ENCODE results near the gene SACM1L.

Gene SACM1L

DNA sequence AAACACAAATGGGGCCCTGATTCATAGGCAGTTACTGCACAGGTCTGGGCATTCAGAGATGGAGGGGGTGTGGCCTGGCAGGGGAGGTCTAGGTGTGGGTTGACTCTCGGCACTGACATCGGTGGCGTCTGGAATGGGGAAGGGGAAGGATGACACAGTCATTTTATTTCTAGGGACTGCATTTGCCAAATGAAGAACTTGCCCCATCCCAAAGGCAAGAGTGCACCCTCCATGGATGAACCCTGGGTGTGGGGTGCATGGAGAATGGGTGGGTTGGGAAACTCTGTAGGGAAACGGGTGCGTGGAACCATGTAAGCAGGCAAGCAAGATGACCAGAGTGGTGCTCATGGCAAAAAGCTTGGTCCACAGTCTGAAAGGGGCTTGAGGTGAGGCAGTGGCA is 82.6 kb downstream of the SACM1L start:
- no peak for DNase-seq (ENCODE audit: low read depth in 3 of 3)

DNA sequence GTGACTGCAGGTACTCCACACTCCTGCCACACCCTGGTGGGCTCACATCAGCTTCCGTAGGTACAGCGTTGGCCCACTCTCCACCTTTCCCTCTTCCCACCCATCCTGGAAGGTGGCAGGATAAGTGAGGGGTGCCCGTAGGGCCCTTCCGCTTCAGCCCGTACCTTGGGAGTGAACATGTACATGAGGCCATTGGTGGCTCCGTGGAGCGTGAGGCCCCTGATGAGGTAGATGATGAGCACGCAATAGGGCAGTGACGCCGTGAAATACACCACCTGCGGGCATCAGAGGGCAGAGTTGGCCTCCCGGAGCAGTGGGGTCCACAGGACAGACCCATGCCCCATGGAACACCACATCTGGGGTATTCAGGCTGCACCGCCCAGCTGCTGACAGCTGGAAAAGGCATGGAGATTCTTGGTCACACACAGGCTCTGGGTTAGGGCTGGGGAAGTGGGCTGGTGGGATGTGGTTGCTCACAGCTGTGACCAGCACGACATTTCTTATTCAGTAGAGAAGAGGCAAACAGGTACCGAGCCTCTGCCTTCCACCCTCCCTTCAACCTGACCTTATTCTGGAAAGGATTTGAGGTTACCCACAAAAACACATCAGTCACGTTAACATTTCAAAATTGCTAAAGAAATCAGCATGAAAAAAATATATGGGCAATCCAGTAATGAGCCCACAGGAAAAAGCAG is 83.3 kb downstream of the SACM1L start:
- DNase-seq (ENCODE audit: low read depth in 3 of 3), result no peak

DNA sequence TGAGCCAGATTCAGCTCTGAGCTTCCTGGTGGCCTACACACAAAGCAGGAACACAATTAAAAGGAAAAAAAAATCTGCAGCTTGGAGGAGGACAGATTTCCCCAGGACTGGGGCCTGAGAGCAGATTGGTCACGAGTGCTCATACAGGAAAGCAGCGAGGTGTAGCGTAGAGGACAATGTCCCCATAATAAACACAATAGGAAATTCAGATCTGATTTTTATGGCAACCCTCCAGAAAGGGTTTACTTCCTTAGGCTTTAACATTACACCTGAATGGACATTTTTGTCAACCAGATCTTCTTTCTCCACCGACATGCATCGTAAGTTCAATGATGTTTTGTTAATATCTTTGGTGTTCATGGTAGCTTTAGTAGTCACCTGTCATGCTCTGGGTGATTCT is 83.9 kb downstream of the SACM1L start:
- no peak for DNase-seq (ENCODE audit: low read depth in 3 of 3)

DNA sequence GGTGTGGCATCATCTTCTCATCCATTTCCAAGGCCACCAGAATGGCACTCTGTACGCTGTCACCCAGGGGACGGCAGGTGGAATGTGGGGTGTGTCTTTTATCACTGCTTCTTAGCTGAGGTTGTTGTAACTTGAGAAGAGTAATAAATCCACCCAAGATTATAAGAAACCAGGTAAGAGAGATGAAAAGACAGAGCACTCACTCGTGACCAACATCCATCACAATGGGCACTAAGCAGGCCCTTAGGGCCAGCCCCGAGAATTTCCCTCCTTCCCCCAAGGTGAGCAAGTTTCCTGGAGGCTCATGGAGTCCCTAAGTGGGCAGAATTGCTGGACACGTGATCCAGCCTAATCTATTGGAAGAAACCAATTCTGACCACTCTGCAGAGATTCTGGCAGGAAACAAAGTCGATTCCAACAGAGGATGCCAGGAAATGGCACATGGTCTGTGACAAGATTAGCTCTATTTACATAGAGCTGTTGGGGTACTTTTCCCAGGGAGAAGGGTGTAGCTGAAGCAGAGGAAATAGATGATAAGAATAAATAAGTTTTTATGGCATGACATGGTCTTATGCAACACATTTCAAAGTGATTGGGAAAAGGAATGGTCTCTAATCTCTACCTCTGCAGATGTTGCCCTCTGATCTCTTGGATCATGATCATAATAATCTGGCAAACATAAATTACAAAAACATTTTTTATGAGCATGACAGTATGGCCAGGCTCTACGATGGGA is 84.7 kb downstream of the SACM1L start:
- no peak for DNase-seq (ENCODE audit: low read depth in 3 of 3)

DNA sequence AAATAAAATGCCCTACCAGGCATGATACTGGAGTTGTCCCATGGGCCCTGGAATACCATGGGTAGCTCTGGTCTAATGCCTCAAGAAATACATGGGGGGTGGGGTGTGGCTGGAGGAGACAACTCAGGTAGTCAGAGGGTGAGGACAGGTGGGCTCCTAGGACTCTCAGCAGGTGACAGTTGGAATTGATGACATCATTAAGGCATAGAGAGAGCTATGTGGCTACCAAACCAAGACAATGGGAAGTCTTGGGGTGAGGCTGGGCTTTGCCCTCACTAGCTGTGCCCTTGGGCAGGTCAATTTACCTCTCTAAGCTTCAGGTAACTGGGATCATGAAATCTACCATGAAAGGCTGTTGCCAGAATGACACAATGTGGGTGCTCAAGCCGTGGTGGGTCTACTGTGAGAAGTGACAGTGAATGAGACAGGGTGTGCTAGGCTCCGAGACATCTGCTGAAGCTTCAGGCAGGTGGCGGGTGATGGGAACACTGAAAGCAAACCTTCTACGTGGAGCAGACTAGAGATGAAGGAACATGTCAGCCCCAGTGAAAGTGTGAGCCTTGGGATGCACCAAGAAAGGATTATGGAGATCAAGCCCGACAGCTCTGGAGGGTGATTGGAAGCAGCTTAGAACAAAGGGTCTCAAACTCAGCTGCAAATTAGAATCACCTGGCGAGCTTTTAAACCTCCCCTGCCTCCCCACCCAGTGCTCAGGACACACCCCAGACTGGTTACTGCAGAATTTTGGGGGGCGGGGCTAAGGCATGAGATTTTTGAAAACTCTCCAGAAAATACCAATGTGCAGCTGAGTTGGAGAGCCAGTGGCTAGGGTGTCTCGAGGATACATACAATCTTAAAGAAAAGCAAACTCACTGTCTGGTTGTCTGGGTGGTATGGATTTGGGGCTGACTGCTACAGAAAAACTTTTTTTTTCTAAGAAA is 85.7 kb downstream of the SACM1L start:
- no peak for DNase-seq (ENCODE audit: low read depth in 3 of 3)

DNA sequence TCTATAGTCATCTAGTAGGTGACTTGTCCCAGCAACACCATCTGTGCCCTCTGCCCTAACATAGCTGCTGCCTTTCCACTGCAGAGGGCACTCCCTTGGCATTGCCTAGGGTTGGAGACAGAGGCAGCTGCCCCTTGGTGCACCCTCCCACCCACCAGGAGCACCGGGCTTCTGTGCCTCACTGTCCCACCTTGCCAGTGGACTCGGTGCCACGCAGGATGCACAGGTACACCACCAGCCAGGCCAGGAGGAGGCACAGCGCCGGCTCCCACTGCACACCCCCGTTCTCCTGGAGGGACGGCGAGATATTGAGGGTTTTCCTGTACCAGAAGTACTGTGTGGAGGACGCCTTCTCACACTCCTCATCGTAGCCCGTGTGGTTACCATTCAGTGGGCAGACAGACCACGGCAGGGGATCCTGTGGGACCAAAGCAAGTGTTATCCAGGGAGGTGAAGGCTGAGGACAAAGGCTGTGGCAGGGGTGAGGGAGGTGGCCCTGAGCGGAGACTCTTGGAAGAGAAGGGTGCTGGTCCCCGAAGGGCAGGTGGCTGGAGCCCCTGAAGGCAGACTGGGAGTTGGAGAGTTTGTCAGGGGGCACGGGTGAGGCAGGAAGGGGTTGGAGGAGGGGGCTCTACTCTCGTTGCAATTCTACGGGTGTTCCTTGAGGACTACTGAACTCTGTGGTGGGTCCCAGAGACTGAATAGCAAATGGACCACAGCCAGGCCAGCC is 86.5 kb downstream of the SACM1L start:
- no peak for DNase-seq (ENCODE audit: low read depth in 3 of 3)

DNA sequence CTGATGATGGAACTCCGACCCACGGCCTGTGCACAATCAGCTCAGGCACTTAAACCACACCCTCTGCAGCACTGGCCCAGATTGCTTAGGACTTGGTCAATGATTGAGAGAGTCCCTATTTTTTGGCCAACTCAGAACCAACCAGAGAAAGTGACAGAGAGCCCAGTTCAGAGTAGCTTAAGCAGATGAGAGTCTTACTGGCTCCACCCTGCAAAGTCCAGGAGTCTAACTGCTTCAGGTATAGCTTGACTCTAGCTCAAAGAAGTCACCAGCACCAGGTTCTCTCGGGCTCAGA is 87.1 kb downstream of the SACM1L start:
- DNase-seq (ENCODE audit: low read depth in 3 of 3), result no peak

DNA sequence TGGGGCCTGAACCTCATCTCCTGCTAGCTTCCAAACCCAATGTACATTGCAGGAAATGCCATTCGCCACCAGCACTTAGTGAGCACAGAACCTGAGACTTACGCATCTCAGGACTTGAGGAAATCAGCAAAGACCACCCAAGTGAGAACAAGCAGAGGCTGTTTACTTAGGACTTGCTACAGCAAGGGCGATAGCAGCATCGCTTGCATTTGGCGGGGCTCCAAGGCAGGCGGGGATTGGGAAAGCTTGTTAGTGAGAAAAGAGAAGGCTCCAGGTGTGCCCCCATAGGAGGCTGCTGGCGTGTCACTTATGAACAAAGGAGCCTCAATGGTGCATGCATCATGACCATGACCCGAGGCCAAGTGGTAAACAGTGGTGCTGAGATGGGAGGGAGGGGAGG is 87.4 kb downstream of the SACM1L start:
- DNase-seq (ENCODE audit: low read depth in 3 of 3), result no peak

DNA sequence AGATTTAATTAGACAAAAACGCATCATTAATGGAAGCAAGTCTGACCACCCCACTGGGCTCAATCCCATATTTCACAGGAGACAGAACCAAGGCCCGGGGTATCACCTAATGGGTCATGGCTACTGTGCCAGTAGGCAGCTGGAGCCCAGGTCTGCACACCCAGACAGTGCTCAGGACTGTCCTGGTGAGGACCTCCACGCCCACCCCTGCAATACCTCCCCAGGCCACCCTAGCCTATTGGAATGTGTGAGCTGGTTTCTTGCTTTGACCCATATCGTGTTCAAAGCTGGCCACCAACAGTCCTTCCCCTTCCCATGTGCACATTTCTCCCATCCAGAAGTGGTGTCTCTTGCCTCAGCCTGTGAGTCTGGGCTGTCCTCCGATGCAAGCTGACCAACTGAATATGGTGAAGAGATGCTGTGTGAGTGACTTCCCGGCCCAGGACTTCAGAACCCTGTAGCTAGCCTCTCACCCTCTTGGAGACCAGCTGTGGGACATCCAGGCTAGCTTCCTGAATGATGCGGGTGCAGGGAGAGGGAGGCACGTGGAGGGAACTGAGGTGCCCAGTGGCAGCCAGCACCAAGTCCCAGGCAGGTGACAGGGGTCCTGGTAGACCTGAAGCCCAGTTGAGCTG is 88.0 kb downstream of the SACM1L start:
- no peak for DNase-seq (ENCODE audit: low read depth in 3 of 3)

DNA sequence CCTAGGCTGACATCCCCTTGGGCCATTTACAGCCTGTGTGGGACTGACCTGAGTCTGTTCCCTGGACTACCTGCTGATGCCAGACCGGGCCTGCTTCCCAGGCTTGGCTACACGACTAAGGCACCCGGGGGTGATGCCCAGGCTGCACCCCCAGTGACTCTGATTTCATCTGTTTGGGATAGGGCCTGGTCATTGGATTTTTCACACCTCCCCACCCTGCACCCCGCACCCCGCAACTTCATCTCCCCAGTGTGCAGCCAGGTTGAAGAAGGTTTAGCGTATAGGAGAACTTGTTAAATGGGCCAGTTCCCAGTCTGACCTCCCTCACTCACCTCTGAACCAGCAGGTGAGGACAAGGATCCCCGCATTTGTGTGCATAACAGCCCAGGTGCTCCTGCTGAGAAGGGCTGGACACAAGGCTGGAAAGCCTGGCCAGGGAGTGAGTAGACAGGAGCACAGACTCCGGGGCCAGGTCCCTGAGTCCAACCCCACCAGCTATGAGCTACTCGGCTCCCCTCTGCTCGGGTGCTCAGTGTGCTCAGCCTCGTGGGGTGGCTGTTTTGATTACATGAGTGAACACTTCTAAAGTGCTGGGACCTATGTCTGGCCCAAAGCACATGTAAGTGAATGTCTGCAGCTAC is 88.7 kb downstream of the SACM1L start:
- DNase-seq (ENCODE audit: low read depth in 3 of 3), result no peak

DNA sequence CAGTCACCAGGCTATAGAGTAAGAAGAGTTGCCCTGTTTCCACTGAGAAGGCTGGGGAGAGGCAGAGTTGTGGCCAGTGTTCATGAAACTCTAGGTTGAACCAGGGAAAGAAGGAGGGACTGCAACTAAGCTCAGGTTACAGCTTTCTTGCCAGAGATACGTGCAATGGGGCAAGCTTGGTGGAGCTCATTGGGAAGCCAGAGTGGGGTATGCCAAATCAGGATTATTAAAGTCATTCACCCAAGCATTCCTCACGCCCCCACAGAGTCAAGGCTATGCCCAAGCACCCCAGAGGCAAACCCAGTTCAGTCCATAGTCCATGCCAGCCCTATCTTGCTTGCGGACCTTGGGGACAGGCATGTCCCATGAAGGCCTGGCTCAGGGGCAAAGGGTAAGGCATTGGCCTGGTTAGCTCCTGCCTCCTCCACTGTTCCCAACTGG is 89.6 kb downstream of the SACM1L start:
- no peak for DNase-seq (ENCODE audit: low read depth in 3 of 3)

DNA sequence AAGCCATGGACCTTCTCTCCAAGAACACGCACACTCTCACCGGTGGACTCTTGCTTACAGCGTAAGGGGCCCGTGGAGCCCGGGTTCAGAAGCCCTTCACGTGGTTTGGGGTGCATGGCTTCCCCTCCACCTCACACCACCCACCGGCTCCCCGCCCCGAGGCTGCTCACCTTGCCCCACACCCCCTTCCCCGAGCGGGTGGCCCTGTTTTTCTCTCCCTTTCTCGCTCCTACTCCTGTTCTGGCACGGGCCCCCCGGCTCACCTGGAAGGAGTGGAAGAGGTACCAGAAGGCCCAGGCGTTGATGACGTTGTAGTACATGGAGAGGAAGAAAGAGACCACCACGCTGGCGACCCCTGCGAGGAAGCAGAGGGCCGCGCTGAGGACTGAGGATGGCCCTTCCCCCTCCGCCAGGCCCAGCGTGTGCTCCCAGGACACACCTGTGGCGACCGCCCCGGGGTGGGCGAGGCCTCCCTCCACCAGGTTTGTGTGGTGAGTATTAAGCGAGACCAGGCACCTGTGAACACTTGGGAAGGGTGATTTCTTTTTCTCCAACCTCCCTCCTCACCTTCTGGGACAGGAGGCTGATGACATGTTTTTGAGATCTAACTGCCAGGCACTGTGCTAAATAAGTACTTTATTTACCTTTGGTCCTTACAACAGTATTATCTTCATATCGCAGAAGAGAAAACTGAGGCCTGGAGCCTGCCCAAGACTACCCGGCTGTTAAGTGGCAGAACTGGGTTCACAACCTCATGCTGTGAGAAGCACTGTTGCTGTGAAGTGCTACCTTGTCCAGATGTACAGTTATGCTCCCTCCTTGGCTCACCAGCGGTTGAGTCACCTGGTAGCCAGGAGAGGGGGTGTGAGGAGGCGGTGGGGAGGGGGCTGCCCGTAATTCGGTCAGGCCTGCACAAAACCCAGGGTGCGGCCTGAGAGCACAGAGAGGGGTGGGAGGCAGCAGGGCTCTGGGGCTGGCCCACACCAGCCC is 90.8 kb downstream of the SACM1L start:
- DNase-seq (ENCODE audit: low read depth in 3 of 3), result no peak

DNA sequence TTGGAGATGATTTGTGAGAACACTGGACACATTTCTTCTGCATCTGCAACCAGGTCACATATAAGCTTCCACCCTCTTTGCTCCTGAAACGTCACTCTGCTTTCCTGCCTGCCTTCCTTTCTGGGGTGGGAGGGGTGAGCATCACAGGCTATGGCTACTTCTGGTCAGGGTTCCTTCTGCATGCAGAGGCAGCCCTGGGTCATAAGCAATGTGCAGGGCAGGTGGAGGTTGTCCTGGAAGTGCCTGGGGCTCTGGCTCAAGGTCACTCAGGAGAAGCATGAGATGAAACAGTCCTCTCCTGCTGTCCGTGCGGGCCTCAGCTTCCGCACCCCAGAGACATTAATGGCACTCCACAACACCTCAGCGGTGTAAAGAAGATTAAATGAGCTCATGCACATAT is 92.1 kb downstream of the SACM1L start:
- DNase-seq (ENCODE audit: low read depth in 3 of 3), result no peak

DNA sequence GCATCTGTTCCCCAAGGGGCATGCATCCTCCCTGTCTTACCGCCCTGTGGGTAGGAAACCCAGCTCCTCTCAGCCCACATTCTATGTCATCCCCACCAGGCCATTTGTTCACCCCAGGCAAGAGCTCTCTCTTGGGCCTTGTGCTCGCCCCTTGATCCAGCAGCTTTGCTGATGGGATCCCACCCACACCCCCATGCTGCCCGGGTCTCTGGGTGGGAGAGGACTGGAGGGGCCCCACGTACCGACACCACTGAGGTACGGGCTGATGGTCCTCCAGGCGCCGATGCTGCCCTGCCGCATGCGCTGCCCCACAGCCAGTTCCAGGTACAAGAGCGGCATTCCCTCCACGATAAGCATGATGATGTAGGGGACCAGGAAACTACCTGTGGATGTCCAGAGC is 92.6 kb downstream of the SACM1L start:
- DNase-seq (ENCODE audit: low read depth in 3 of 3), result no peak

DNA sequence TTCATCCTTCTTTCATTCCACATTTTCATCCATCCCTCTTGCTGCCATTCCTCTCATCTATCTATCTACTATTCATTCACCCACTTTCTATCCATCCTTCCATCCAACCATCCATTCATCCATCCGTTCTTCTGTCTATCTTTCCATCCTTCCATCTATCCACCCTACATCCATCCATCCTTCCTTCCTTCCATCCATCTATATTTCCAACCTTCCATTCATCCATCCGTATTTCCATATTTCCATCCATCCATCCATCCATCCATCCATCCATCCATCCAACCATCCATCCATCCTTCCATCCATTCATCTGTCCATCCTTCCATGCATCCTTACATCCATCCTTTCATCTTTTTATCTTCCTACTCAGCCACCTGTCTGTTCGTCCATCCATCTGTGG is 93.2 kb downstream of the SACM1L start:
- no peak for DNase-seq (ENCODE audit: low read depth in 3 of 3)

DNA sequence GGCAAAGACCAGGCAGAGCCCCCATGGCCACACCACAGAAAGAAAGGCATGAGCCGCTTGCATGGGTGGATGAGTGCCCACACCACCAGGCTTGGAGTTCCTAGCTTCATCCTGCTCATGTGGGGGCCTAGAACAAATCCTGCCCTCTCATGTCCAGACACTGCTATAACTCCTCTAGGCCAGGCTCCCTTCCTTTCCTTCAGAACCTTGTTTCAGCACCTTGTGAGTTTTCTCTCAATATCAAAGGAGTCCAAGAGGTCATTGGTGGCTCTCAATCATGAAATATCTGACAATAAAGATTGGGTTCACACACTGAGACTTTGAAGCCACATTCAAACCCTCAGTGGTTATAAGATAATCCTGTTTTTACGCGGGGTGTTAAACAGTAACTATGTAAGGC is 94.5 kb downstream of the SACM1L start:
- no peak for DNase-seq (ENCODE audit: low read depth in 3 of 3)

DNA sequence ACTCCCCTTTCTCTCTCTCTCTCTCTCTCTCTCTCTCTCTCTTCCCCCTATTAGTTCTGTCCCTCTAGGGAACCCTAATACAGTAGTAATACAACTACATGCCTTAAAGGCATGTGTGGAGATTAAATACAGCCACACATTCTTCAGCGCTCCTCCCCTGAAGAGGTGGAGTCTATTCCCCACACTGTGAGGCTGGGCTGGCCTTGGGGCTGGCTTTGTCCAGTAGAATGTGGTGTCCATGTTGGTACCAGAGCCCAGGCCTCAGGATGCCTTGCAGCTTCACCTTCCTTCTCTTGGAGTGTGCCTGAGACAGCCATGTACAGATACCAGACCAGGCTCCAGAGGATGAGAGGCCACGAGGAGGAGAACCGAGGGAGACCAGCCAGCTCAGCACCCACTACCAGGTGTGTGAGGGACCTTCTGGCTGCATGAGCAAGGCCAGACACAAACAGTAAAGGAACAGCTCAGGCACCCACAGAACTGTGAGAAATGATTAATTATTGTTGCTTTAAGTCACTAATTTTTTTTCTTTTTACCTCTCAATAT is 96.5 kb downstream of the SACM1L start:
- DNase-seq (ENCODE audit: low read depth in 3 of 3), result no peak

DNA sequence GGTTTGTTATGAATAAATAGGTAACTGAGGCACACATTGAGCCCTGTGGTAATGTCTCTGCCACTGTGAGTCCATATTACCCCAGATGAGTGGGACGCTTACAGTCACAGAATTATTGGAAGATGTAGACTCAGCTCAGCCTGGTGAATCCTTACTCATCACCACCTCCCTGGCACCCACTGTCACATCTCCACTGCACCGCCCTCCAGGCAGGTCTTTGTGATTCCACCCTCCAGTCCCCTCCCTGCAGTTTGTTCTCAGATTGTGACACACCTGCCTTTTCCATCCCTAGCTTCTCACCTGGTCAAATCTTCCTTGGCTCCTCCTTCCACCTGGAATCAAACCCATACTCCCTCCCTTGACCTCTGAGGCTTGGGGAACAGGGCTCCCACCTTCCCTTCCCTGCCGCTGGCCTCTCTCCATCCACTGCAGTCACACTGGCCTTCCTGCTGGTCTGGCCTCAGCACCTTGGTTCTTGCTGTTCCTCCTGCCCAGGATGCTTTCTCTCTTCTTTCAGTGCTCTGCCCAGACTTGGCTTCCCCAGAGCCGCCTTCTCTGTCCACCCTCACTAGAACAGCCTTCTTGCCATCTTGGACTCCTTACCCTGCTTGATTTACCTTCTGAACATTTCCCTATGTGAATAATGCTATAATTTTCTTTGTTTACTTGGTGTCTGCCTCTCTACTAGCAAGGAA is 97.8 kb downstream of the SACM1L start:
- no peak for DNase-seq (ENCODE audit: low read depth in 3 of 3)

DNA sequence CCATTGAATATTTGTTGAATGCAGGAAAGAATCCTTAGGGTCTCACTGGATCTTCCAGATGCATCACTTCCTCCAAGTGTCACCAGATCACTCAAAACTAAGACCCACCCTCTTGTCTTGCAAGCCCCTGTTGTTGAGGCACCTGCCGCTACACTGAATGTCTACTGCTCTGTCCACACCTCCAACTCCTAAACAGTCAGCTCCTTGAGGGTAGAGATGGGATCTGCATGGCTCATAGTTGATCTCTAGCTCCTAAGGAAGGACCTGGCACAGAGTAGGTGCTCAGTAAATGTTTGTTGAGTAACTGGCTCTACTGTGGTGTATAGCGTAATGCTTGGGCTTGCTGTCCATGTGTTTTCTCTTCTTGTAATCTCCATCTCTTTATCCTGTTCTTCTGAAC is 98.4 kb downstream of the SACM1L start:
- DNase-seq (ENCODE audit: low read depth in 3 of 3), result no peak
